NCI-H187 (cell line): ENCODE results near the gene C2CD2L.
"Not testable (repeated sequence)": the region's sequence is repeated elsewhere in the genome, so short reads cannot be mapped to it uniquely, and the experiment has no call there.

Experiments used
- DNase-seq, 2 experiments: peaks; one replicate each; lab custom pipeline; 2025; lab: John Stamatoyannopoulos, UW

The C2CD2L gene

GRCh38 chr11:119106564-119107537 is at the start of gene C2CD2L:
Gene C2CD2L (plus strand): TSS chr11:119107344. CDS start chr11:119107742, 398 bp downstream.
- peak; percentile 84 to 91 for DNase-seq

- not testable (repeated sequence) for DNase-seq
These were observed 48.0 kb upstream of the C2CD2L start for GRCh38 chr11:119059128-119059527.

- DNase-seq, result no peak
These were observed 45.9 kb upstream of the C2CD2L start for GRCh38 chr11:119061256-119061655.

DNA sequence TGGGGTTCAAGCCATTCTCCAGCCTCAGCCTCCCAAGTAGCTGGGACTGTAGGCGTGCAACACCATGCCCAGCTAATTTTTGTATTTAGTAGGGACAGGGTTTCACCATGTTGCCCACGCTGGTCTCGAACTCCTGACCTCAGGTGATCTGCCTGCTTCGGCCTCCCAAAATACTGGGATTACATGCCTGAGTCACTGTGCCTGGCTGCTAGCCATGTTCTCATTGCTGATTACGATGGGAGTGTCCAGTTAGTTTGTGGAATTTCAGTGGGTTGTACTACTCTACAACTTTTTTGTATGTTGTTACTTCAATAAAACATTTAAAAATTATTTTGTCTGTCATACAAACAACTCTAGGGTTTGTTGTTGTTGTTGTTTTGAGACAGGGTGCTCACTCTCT is 44.4 kb upstream of the C2CD2L start:
- DNase-seq, result no peak

GRCh38 chr11:119065369-119065768 is 41.8 kb upstream of the C2CD2L start:
- no peak for DNase-seq

DNA sequence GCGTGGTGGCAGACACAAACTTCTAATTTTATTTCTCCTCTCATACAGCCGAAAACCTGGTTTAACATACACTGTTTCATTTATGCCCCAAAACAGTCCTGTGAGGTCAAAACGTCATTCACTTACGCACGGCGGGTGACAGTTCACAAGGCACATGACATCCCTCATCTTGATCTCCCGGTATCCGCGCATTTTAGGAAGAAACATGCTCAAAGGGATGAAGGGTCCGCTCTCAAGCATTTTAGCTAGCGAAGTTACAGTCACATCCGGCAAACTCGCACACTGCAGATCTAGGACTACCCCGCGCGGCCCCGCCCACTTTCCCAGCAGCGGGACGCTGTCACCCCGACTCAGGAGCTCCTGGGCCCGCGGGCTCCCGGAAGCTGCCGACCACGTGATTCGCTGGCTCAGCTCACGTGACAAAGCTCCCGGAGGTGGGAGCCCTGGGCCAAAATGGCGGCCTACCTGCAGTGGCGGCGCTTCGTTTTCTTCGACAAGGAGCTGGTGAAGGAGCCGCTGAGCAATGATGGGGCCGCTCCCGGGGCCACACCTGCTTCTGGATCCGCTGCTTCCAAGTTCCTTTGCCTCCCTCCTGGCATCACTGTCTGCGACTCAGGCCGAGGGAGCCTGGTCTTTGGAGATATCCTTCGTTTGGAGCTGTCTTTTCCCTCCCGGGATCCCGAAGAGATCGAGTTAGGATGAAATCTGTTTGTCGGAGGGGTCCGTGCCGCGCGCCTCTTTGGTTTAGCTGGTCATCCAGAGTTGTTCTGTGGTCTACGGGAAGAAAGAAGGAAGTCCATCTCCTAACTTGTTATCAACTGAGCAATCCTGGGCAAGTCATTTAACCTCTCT is 39.5 kb upstream of the C2CD2L start, which contains the start of gene VPS11:
Gene VPS11 (plus strand): TSS at position 448 of the 852 bp plus-strand sequence. CDS start 6 bp downstream, at position 454.
- peak; percentile 81 to 89 for DNase-seq

DNA sequence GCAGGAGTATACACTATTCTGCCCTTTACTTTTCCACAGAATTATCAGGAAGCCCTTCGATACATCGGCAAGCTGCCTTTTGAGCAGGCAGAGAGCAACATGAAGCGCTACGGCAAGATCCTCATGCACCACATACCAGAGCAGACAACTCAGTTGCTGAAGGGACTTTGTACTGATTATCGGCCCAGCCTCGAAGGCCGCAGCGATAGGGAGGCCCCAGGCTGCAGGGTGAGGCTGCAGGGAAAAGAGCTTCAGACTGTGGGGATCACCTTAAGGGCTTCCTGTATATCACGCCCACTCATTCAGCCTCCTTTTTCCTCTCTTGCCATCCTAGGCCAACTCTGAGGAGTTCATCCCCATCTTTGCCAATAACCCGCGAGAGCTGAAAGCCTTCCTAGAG is 29.3 kb upstream of the C2CD2L start:
- no peak for DNase-seq

- no peak for DNase-seq
These were observed 28.3 kb upstream of the C2CD2L start for GRCh38 chr11:119078675-119079420.

- DNase-seq, result no peak
These were observed 25.4 kb upstream of the C2CD2L start for GRCh38 chr11:119081682-119082260.

- peak; percentile 84 to 97 for DNase-seq
These were observed 22.3 kb upstream of the C2CD2L start, which contains the start of gene HMBS for GRCh38 chr11:119084663-119085436. Gene HMBS (plus strand): TSS chr11:119084881. CDS start chr11:119085034, 153 bp downstream.

- no peak for DNase-seq
These were observed 21.7 kb upstream of the C2CD2L start for GRCh38 chr11:119085437-119085847.

DNA sequence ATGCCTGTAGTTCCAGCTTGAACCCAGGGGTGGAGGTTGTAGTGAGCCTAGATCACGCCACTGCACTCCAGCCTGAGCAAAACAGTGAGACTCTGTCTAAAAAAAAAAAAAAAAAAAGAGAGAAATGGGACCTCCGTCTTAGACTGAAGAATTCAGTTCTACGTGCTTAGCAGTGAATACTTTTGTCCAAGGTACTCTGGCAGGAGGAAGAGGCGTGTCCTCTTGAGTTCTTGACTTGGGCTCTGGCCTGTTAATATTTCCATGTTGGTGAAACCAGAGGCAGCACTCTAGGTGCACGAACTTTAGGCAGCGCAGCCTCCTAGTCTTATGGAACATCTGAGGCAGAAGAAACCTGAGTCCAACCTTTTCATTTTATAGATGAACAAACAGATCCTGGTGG is 20.0 kb upstream of the C2CD2L start:
- DNase-seq, result no peak

- no peak for DNase-seq
These were observed 19.4 kb upstream of the C2CD2L start for GRCh38 chr11:119087747-119088241.

- DNase-seq, result no peak
These were observed 18.7 kb upstream of the C2CD2L start for GRCh38 chr11:119088406-119088805.

DNA sequence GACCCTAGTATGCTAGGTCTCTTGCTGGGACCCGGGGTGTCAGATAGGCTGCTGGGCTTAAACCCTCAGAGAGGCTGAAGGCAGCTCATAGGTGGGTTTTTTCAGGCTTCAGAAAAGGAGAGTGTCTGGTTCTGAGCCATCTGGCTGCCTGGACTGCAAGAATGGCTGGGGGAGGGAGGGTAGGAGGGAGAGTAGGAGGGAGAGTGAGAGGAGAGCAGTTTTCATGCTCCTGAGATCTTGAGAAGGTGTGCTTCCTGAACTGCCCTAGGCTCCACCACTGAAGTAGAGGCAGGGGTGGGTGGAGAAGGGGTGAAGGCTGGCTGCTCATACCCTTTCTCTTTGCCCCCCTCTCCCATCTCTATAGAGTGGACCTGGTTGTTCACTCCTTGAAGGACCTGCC is 17.8 kb upstream of the C2CD2L start:
- no peak for DNase-seq

- DNase-seq, result no peak
These were observed 16.0 kb upstream of the C2CD2L start for GRCh38 chr11:119091178-119091577.

DNA sequence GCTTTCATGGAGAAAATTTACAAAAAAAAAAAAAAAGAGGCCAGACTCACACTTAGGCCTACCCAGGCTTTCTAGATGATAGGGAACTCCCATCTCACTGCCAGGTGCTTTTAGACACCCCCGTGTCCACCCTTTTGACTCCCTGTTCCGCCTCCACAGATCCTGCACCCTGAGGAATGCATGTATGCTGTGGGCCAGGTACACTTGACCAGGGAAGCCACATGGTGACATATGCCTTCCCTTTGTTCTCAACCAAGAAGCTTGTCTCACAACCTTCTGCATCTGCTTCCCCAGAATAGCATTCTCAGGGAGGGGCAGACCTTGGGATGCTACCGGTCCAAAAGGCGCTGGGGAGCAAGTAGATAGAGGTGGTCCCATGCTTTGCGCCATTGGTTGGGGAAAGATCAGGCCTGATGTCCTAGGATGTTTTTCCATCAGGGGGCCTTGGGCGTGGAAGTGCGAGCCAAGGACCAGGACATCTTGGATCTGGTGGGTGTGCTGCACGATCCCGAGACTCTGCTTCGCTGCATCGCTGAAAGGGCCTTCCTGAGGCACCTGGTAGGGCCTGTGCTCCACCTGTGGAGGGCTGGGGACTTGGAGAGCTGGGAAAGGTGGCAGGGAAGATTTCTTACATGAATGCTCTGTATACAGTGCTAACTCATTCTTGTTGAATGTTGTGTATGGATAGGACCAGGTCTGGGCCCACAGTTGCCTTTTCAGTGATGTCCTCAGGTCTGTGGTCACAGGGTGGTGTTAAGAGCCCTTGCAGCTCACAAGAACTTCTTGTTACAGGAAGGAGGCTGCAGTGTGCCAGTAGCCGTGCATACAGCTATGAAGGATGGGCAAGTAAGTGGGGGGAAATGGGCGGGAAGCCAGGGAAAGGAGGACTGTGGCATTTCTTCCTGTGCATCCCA is 14.9 kb upstream of the C2CD2L start:
- DNase-seq, result no peak

DNA sequence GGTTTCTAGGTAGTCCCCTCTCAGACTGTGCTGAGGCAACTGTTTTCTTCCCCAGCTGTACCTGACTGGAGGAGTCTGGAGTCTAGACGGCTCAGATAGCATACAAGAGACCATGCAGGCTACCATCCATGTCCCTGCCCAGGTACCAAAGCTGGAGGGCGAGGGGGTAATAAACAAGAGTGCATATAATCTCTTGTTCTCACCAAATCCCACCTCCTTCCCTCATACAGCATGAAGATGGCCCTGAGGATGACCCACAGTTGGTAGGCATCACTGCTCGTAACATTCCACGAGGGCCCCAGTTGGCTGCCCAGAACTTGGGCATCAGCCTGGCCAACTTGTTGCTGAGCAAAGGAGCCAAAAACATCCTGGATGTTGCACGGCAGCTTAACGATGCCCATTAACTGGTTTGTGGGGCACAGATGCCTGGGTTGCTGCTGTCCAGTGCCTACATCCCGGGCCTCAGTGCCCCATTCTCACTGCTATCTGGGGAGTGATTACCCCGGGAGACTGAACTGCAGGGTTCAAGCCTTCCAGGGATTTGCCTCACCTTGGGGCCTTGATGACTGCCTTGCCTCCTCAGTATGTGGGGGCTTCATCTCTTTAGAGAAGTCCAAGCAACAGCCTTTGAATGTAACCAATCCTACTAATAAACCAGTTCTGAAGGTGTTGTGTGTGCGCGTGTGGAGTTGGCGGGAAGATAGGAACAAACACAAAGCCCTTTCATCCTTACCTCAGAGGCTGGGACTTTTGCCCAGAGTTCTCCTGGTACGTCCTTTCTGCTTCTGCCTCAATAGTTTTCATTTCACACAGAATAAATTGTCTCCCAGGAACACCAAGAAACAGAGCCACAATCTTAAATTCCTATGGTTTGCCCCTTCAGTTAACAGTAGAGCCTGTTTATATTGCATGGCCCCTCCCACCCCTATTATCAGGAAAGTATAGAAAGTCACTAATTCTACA is 14.0 kb upstream of the C2CD2L start:
- DNase-seq, result no peak
